Adrenal gland (tissue), 5 donors: ENCODE data around the gene ATOH8.

Experiments used
- CTCF ChIP-seq, 6 experiments: fragments of 450-650 bp in 4 of 6; fragments of 200-600 bp in 2 of 6; sonication (generic) in 1 of 6; IDR thresholded peaks; 1 replicate in 5 of 6; 2 replicates in 1 of 6; pipeline versions ENCODE4 v1.5.1 to v1.8.0; 2016 to 2021; ENCODE audit warnings: antibody characterized with exemption in 6 of 6, mild to moderate bottlenecking in 2 of 6, moderate library complexity in 1 of 6
- POLR2A ChIP-seq, 2 donors: fragments of 450-650 bp; IDR thresholded peaks; one replicate each; pipeline ENCODE4 v1.6.1; 2017; ENCODE audit warnings: antibody characterized with exemption in 2 of 2, mild to moderate bottlenecking in 2 of 2, moderate library complexity in 1 of 2
- donor health status: DM: no; HTN: no; CAD: no.

GRCh38 chr2:85794038-85794441 lies 40.2 kb downstream of the ATOH8 start:
- TF ChIP-seq CTCF (IDR thresholded peaks at IDR 0.05) (no peak), POLR2A (IDR thresholded peaks at IDR 0.05) (no peak)
